HG02610 (cell line): ENCODE results near the gene PARVA.
"Not testable (repeated sequence)": the region's sequence is repeated elsewhere in the genome, so short reads cannot be mapped to it uniquely, and the experiment has no call there.

Experiments
- ATAC-seq: cut with Tn5 transposase; IDR thresholded peaks from one replicate; pipeline ENCODE4 v1.9.1; 2021; ENCODE audit warnings: mild to moderate bottlenecking, moderate library complexity; ENCODE audit not compliant: unreplicated experiment

PARVA gene, protein sequence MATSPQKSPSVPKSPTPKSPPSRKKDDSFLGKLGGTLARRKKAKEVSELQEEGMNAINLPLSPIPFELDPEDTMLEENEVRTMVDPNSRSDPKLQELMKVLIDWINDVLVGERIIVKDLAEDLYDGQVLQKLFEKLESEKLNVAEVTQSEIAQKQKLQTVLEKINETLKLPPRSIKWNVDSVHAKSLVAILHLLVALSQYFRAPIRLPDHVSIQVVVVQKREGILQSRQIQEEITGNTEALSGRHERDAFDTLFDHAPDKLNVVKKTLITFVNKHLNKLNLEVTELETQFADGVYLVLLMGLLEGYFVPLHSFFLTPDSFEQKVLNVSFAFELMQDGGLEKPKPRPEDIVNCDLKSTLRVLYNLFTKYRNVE

DNA sequence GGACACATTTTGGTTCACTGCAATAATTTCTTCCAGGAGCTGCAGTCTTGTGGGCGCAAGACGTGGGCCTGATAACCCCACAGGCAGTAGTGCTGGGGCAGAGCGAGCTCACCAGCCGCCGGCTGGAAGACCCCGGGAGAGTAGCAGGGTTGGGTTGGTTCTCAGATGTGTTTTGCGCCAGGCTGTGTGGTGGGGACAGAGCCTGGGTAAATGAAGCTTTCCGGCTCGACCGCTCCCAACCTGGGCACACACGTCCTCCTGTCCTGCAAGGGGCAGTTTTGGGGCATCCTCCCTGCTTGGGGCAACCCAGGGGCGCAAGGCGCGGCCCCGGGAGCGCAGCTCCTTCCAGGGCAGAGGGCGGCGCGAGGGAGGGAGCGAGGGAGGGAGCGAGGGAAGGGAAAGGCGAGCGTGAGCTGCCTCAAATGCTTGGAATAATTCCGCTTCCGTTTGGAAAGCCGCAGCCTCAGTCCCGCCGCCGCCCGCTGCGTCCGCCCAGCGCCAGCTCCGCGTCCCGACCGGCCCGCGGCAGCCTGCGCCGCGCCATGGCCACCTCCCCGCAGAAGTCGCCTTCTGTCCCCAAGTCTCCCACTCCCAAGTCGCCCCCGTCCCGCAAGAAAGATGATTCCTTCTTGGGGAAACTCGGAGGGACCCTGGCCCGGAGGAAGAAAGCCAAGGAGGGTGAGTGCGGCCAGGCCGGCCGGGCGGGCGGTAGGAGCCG lies at the start of gene PARVA:
Gene PARVA (plus strand): TSS at position 466 of the 718 bp plus-strand sequence. CDS start 77 bp downstream, at position 543.
- no peak for ATAC-seq

DNA sequence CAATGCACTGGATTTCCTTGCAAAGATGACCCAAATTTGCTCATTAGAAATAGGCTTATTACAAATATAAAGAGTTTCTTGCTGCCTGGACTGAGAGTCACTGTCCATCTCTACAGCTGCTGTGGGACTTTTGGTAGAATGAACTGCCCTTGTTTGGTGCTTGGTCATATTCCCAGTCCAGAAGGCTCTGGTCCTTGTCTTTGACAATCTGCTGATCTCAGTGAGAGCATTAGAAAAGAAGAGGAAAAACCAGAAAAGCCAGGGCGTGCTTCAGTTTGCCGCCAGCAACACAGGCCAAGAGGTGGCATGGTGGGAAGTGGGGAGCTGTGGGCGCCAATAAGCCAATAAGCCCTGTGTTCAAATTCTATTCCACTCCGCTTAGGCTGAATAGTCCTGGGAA lies 48.2 kb upstream of the PARVA start:
- ATAC-seq = no peak

DNA sequence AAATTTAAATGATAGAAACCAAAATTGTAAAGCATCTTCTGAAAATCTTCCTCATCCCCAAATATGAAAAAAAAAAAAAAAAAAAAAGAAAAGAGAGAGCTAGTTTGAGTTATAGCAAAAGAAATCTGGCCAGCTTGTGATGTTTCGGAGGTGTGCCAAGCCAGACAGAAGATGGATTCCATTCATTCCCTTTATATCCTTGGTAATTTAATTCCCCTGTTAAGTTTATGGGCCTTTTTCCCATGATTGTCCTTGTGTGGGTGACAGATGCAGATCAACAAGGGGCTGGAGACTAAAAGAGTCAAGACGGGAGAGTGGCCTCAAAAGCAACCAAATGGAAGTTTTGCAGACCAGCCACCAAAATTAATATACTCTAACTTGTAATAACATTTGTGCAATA lies 47.6 kb upstream of the PARVA start:
- no peak for ATAC-seq

DNA sequence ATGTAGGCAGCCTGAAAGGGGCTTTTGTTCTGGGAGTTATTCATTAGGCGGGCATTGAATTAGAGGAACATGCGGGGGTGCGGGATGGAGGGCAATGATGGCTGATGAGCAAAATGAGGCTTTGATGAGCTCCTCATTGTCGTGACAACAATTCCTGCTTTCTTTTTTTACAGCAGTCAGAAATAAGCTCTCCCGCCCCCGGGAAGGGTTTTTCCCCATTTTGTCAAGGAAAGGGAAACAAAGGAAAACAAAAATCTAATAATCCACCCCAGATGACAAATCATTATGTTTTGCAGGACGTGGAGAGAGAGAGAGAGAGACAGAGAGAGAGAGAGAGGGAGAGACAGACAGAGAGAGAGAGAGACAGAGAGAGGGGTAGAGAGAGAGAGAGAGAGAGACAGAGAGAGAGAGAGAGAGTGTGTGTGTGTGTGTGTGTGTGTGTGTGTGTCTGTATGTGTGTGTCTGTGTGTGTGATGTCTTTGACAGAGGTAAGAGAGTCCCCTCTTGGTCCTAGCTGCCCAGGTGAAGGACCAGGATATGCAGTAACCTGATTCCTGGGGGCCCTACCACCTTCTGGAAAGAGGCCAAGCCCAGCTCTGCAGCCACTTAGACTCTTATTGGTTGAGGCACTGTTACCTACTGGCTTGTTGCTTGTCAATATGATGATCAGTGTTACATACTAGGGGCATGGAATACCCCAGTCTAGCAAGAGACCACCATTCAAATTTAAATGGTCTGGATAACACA lies 46.7 kb upstream of the PARVA start:
- ATAC-seq = no peak

DNA sequence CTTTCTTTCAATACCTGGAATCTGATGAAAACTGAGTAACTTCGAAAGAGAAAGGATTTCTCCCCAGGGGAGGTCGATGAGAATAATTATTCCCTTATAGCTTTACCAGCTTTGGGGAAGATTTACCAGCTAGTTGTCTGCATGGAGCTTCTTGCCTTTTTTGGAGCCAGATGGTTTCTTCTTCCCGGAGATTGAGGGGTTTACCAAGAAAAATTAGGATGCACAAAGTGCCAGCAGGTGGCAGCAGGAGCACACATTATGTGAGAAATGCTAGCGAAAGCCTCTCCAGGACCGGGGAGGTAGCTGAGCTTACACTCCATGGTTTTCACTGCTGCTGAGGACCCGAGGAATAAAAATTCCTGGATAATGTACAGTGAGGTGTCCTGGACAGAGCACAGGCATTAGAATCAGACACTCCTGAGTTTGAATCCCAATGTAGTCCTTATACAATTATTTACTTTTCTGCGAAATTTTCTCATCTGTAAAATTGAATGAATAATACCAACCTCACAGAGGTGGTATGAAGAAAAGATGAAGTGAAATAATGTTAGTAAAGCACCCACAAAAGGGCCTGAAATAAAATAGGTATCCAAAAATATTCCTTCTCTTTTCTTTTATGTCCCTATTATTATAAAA lies 46.0 kb upstream of the PARVA start:
- no peak for ATAC-seq

DNA sequence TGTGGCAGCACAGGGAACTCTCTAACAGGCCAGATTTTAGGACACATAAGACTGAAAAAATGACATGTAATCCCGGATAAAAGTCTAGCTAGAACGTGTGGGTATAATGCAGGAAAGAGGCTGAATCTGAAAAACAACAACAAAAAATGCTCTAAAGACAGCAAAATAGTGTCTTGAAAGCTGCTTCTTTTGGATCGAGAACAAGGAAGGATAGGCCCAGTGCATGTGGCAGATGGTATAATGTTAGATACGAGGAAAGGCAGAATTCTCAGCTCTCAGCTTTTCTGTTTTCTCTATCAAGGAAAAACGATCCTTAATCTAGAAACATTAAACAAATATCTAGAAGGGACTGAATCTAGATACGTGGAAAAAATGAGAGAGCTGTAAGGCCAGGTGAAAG lies 33.8 kb upstream of the PARVA start:
- no peak for ATAC-seq

DNA sequence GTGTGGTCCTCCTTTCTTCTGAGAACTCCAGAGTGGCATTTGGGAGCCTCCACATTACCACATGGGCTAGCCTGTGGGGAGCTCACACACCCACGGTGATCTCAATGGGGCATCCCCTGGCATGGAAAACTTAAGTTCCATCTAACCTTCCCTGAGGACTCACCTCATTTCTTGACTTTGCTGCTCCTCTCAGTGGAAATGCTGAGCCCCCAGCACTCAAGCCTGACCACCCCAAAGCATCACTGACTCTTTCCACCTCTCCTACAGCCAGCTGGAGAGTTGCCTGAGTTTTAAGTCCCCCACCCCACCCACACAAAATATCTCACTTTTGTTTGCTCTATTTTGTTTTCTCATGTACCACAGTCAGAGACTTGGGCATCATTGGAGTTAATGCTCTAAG lies 23.8 kb upstream of the PARVA start:
- no peak for ATAC-seq

DNA sequence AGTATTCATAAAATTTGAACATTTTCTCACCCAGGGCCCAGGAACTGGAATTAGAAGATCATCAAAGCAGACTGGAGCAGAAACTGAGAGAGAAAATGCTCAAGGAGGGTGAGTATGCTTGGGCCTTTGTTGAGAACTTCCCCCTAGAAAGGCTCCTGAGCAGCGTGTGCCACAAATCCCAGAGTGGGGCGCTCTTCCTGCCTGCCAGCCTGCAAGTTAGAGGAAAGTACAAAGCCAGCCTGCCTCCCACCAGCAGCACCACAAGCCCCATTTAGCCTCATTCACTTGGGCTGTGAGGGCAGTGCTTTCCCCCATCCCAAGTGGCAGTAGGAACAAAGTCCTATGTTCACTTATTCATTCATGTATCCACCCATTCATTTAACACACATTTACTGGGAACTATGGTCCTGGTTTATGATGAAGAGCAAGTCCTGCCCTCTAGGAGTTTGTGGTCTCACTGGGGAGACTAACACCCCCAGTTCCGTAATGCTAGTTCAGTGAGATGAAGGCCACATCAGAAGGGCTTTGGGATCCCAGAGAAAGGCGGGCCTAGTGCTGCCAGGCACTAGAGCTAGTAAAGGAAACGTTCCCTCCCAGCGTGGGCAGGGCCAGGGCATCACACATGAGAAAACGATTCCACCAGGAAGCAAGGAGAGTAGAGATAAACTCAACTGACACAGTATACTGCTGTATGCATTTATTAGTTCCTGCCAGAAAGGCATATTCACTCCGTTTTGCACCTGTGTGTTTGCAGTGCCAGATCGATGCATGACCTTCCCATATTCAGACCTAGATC lies 22.4 kb upstream of the PARVA start:
- ATAC-seq = no peak

DNA sequence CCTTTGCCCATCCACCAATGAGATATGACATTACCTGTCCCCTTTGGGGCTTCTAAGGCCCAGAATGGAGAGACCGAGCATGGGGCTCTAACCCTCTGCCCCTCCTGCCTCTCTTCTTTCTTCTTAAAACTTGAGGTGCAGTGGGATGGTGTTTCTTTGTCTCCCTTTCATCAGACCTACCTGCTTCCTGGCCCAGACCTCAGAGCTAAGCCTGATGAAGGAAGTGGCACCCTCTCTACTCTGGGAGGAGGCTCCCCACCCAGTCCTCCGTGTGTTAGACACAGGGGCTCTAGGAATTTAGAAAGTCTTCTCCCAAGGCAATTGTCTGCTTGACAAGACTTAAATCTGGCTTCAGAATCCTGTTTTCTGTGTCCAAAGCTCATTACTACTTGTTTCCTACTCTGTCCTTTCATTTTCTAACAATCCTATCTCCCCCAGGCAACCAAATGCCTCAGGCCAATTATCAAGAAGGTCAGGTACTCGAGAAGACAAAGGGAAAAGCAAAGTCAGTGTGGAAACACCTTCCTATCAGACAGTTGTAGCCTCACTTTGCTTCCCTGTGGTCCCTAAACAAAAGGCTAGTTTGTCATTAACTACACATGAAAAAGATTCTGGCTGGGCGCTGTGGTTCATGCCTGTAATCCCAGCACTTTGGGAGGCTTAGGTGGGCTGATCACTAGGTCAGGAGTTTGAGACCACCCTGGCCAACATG lies 20.3 kb upstream of the PARVA start:
- no peak for ATAC-seq

DNA sequence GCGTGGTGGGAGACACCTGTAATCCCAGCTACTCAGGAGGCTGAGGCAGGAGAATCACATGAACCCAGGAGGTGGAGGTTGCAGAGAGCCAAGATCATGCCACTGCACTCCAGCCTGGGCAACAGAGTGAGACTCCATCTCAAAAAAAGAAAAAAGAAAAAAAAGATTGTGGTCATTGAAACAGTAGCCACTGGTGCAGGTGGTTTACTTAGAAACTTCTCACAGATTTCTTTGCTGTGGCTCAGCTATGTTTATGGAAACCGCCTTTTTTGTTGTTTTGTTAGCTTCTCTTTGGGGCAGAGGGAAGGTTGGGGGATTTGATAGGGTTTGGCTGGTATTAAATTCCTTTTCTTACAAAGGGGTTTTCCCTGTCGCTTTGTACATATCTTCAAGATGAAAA lies 19.7 kb upstream of the PARVA start:
- not testable (repeated sequence) for ATAC-seq

DNA sequence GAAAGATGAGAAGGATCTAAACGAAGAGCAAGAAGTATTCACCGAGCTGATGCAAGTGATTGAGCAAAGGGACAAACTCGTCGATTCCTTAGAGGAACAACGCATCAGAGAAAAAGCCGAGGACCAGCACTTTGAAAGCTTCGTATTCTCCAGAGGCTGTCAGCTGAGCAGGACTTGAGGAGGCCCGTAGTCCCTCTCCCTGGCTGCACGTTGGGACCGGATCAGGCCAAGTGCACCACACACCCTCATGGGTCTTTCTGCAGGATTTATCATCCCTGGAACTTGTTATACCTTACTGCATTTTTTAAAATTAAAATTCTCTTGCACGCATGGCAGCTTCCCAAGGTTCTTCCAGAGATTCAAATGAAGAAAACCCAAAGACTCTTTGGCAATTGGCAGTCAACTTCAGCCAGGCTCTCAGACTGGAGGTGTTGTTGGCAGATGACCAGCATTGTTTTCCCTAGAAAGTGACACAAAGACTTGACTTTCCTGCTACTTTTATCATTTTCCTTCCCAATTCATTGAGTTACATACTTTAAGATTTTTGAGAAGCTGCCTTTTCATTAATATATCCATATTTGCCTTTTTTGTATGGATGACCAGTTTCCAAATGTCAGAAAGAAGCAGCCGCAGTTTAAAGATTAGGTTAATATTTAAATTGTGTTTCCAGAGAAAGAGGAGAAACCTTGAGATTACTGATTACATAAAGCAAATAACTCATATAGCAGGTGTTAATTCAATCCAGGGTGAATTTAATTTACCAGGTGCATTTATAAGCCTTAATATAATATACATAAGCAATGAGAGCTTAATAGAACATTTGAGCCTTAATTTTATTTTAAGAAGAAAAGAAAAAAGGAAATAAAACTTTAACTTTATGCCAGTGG lies 18.8 kb upstream of the PARVA start:
- no peak for ATAC-seq

DNA sequence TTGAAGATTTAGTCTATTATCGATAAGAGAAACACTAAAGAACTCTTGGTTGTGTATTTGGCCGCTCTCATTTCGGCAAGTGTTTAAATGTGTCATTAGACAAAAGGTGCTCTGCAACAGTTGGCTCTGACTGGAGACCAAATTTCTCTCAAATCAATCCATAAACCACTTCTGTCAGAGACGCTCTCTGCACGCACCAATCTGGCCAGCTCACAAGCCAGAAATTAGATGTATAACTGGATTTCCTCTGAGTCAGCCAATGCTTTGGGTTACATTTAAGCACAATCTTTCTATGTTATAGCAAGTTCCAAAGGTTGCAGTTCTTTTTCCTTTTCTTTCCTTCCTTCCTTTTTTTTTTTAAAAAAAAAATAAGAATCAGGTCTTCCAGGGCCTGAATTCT lies 17.6 kb upstream of the PARVA start:
- ATAC-seq = no peak

DNA sequence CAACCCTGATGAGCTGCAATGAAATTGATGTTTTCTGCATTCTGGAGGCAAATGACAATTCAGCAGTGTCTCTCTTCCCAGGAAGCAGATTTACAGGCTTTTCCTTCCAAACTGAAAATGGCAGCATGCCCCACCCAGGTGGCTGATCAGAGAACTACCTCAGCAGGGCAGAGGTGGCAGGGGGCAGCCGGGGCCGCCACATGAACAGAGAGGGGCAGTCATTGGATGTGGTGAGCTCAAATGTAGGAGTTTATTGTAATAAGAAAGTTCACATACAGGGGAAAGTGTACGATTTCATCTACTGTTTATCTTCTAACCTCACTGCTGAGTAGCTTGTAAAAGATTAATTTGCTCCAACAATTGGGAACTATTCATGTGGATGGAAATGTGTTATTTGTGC lies 15.7 kb upstream of the PARVA start:
- no peak for ATAC-seq

DNA sequence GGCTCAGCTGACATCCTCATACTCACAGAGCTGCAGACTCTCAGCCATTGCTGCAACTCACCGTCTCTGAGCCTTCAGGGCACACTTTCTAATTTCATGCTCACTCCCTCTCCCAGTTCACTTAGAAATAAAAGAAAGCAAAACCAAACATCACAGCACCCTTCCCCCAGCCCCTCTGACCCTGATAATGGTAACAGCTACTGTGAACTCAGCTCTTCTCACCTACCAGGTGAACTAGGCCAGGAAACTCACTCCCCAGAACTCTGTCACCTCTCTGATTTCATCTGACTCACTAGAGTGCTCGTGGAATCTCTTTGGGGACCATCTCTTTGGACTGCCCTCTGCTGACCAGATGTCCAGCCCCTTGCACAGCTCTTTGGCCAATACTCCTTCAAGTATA lies 14.5 kb upstream of the PARVA start:
- ATAC-seq = no peak

DNA sequence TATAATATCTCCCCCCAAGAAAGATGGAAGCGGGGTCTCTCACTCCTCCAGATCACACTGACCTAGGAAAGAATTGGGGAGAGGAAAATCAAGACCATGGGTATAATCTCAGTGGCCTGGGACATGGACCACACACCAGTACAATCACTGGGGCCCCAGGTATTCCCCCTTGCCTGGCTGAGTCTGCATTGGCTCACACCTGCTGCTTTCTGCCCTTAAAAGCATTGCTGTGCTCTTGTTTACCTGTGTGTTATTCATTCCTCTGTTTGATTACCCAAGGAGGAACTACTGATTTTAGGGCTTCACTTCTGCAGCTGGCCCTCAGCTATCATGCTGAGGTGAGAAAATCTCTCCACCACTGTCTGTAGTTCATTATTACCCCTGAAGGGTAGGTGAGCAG lies 14.0 kb upstream of the PARVA start:
- ATAC-seq = no peak

DNA sequence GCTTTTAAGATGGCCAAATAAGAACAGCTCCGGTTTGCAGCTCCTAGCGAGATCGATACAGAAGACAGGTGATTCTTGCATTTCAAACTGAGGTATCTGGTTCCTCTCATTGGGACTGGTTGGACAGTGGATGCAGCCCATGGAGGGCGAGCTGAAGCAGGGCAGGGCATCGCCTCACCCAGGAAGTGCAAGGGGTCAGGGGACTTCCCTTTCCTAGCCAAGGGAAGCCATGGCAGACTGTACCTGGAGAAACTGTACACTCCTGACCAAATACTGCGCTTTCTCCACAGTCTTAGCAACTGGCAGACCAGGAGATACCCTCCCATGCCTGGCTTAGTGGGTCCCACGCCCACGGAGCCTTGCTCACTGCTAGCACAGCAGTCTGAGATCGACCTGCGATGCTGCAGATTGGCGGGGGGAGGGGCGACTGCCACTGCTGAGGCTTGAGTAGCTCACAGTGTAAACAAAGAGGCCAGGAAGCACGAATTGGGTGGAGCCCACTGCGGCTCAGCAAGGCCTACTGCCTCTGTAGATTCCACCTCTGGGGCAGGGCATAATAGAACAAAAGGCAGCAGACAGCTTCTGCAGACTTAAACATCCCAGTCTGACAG lies 11.3 kb upstream of the PARVA start:
- not testable (repeated sequence) for ATAC-seq

DNA sequence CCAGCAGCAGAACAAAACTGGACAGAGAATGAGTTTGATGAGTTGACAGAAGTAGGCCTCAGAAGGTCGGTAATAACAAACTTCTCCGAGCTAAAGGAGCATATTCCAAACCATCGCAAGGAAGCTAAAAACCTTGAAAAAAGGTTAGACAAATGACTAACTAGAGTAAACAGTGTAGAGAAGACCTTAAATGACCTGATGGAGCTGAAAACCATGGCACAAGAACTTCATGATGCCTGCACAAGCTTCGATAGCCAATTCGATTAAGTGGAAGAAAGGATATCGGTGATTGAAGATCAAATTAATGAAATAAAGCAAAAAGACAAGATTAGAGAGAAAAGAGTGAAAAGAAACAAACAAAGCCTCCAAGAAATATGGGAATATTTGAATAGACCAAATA lies 10.3 kb upstream of the PARVA start:
- ATAC-seq = not testable (repeated sequence)

DNA sequence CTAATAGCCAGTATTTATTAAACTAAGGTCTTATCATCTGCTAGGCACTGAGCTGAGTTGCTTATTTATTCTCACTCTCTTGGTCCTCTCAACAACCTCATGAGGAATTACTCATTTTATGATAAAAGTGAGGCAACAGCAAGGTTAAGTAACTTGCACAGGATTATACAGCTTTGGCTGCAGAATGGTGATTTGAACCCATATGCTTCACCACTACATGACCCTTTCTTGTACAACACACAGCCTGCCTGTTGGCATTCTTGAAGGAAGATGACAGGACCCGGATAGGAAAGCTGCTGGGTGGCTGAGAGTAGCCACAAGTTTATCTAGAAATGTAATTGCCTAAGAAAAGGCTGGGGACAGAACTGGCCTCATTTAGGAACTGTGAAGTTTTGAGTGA lies 5.3 kb upstream of the PARVA start:
- ATAC-seq = no peak
